Uterus (tissue), 2 donors: Measurements from ENCODE around the gene CWC27.

Experiments used
- CTCF ChIP-seq, 4 experiments: fragments of 200-600 bp in 2 of 4; fragments of 450-650 bp in 2 of 4; sonication (generic) in 2 of 4; IDR thresholded peaks; one replicate each; pipeline ENCODE4 v1.5.1; 2016 to 2019; ENCODE audit warnings: antibody characterized with exemption in 4 of 4, mild to moderate bottlenecking in 2 of 4, moderate library complexity in 1 of 4
- POLR2A ChIP-seq, 2 donors: fragments of 450-650 bp; IDR thresholded peaks; one replicate each; pipeline ENCODE4 v1.6.1; 2016; ENCODE audit warnings: antibody characterized with exemption in 2 of 2, mild to moderate bottlenecking in 1 of 2, moderate library complexity in 1 of 2

DNA sequence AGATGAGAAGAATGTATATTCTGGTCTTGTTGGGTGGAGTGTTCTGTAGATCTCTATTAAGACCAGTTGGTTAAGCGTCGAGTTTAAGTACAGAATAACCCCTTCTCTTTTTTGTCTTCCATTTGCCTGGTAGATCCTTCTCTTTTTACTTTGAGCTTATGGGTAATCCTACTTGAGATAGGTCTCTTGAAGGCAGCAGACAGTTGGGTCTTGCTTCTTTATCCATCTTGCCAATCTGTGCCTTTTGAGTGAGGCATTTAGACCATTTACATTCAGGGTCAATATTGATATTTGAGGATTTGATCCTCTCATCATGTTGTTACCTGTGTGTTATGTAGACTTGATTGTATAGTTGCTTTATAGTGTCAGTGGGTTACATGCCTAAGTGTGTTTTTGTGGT lies 152.7 kb downstream of the CWC27 start:
- no peak for TF ChIP-seq CTCF (IDR thresholded peaks at IDR 0.05)
- TF ChIP-seq POLR2A (IDR thresholded peaks at IDR 0.05) = no peak
